Karpas-422 (cell line): ENCODE results near the gene SLC9A4. TPM values are rescaled to one million over a fixed set of nuclear protein-coding genes. Genes with fewer than 3 reads are reported as not detected.

ENCODE experiments used
- DNase-seq: peaks from one replicate; pipeline ENCODE4 v3.0.0-alpha.2; 2015
- H2AFZ ChIP-seq: fragments of 200-600 bp; sonication (generic); 2 replicates; pipeline ENCODE4 v1.6.1; 2014; ENCODE audit warnings: antibody characterized with exemption, low read length, mixed read lengths
- H3K27ac ChIP-seq: fragments of 200-600 bp; sonication (generic); 2 replicates; pipeline ENCODE4 v1.5.1; 2014; ENCODE audit warnings: mild to moderate bottlenecking, low read length, moderate library complexity
- H3K27me3 ChIP-seq: fragments of 200-600 bp; sonication (generic); 2 replicates; pipeline ENCODE4 v1.6.1; 2014; ENCODE audit warnings: low read length, mixed read lengths
- H3K36me3 ChIP-seq: fragments of 200-600 bp; sonication (generic); 2 replicates; pipeline ENCODE4 v1.6.1; 2014; ENCODE audit warnings: low read length, mixed read lengths; ENCODE audit not compliant: insufficient read depth
- H3K4me1 ChIP-seq: fragments of 200-600 bp; sonication (generic); 2 replicates; pipeline ENCODE4 v1.6.1; 2014; ENCODE audit warnings: mild to moderate bottlenecking, low read length, mixed read lengths
- H3K4me2 ChIP-seq: fragments of 200-600 bp; sonication (generic); 2 replicates; pipeline ENCODE4 v1.6.1; 2014; ENCODE audit warnings: low read length, low read depth, mild to moderate bottlenecking; ENCODE audit not compliant: poor library complexity, severe bottlenecking
- H3K4me3 ChIP-seq: fragments of 200-600 bp; sonication (generic); 2 replicates; pipeline ENCODE4 v1.5.1; 2014; ENCODE audit warnings: mild to moderate bottlenecking, antibody characterized with exemption, low read length, mixed read lengths
- H3K79me2 ChIP-seq: fragments of 200-600 bp; sonication (generic); 2 replicates; pipeline ENCODE4 v1.6.1; 2014; ENCODE audit warnings: mild to moderate bottlenecking, low read length, mixed read lengths
- H3K9ac ChIP-seq: fragments of 200-600 bp; sonication (generic); 2 replicates; pipeline ENCODE4 v1.6.0; 2014; ENCODE audit warnings: low read length
- H3K9me2 ChIP-seq: fragments of 200-600 bp; sonication (generic), shearing (Covaris generic); replicated peaks from 2 replicates; pipeline ENCODE4 v1.6.0; 2014; ENCODE audit warnings: mild to moderate bottlenecking, low read length, moderate library complexity; ENCODE audit not compliant: insufficient read depth
- H3K9me3 ChIP-seq: fragments of 300-700, 200-600 bp; sonication (generic); 2 replicates; pipeline ENCODE4 v1.6.1; 2014; ENCODE audit warnings: low read length, mixed read lengths
- H4K20me1 ChIP-seq: fragments of 200-600 bp; sonication (generic); 2 replicates; pipeline ENCODE4 v1.6.1; 2014; ENCODE audit warnings: mild to moderate bottlenecking, antibody characterized with exemption, low read length, low read depth; ENCODE audit not compliant: insufficient read depth
- small RNA-seq: library from RNA; depleted of rRNA; stranded (forward); fragments of <200 nt; gene quantifications from one replicate; pipeline ENCODE3, GENCODE V24; 2014
- total RNA-seq: library from RNA; depleted of rRNA; stranded (reverse); fragments of >200 nt; shearing (Covaris generic); gene quantifications from 2 replicates; pipeline ENCODE4 v1.2.3, GENCODE V29; 2014; ENCODE audit warnings: low replicate concordance; rRNA removed

SLC9A4 gene
- total RNA-seq, 1 experiment from 2014 or later: not detected

DNA sequence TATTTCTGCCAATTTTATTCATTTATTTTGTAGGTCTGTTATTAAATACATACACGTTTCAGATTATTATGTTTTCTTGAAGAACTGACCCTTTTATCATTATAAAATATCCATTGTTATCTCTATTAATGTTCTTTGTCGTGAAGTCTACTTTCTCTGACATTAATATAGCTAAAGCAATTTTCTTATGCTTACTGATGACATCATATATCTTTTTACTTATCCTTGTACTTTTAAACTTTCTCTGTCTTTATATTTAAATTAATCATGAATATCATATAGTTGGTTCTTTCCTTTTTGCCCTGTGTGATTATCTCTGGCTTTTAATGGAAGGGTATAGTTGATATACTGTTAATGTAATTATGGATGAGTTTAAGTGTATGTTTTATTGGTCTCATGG is 109.8 kb downstream of the SLC9A4 start:
- H2AFZ ChIP-seq: no peak overlapping the region
- no peak overlapping the region for H3K4me2 ChIP-seq
- H3K79me2 ChIP-seq: no peaks in the 10 kb centered on the region
- no peak overlapping the region for H3K27ac ChIP-seq
- no peaks in the 10 kb centered on the region for H3K36me3 ChIP-seq
- no peaks in the 10 kb centered on the region for H4K20me1 ChIP-seq
- DNase-seq: no peak
- no peak overlapping the region for H3K9ac ChIP-seq
- no peaks in the 10 kb centered on the region; the same call in 1 of the 2 replicates for H3K27me3 ChIP-seq
- H3K4me3 ChIP-seq: no peak overlapping the region
- H3K9me2 ChIP-seq: peaks cover 3% of the 10 kb centered on the region; the same call in 1 of the 2 replicates
- no peaks in the 10 kb centered on the region for H3K9me3 ChIP-seq
- H3K4me1 ChIP-seq: no peaks in the 10 kb centered on the region

Small RNA genes within 50 kb of the gene (small RNA-seq; reads per million reads assigned to genes)
- gene MIR4772: not detected

Other genes with a start within 250 kb of the SLC9A4 start
- gene IL1RL1, start 161.7 kb upstream of the SLC9A4 start, total RNA-seq: not detected in 2 replicates
- 0.36 TPM in 1 of 2 replicates, not detected in the other for gene IL18R1, start 117.4 kb upstream of the SLC9A4 start, total RNA-seq
- gene IL18RAP, start 50.1 kb upstream of the SLC9A4 start, total RNA-seq: 1.2 and 4.4 TPM in 2 replicates
- not detected in 2 replicates for gene SLC9A2, start 146.3 kb downstream of the SLC9A4 start, total RNA-seq